22Rv1 (cell line): ENCODE data around the gene LRP2BP.

Source experiments
- ZFX ChIP-seq: fragments of 450-650 bp; IDR thresholded peaks from 2 replicates; pipeline ENCODE4 v1.6.1; 2017; ENCODE audit warnings: antibody characterized with exemption, borderline replicate concordance
- TF ChIP-seq, protein P1 (sequence below): fragments of 450-650 bp; IDR thresholded peaks from 2 replicates; pipeline ENCODE4 v1.5.1; 2017; ENCODE audit warnings: mild to moderate bottlenecking

DNA sequence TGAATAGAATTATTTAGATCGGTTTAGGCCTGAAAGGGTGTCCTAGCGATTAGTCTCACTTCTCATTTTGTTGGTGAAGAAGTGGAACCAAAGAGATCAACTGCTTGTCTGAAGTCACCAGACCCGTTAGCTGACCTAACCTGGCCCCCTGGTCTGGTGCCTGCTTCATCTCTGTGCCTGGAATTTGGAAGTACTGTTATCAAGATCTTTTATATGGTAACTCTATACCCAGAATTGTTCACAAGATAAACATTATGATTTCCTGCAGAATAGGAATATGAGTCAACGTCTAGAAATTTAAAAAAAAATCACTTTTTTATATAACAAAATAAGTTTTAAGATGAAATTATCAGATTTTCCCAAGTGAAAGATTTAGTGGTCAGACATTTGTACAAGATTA, 37.2 kb downstream of the LRP2BP start:
- TF ChIP-seq, protein P1, sequence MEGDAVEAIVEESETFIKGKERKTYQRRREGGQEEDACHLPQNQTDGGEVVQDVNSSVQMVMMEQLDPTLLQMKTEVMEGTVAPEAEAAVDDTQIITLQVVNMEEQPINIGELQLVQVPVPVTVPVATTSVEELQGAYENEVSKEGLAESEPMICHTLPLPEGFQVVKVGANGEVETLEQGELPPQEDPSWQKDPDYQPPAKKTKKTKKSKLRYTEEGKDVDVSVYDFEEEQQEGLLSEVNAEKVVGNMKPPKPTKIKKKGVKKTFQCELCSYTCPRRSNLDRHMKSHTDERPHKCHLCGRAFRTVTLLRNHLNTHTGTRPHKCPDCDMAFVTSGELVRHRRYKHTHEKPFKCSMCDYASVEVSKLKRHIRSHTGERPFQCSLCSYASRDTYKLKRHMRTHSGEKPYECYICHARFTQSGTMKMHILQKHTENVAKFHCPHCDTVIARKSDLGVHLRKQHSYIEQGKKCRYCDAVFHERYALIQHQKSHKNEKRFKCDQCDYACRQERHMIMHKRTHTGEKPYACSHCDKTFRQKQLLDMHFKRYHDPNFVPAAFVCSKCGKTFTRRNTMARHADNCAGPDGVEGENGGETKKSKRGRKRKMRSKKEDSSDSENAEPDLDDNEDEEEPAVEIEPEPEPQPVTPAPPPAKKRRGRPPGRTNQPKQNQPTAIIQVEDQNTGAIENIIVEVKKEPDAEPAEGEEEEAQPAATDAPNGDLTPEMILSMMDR = no peak
- no peak for TF ChIP-seq ZFX
